SK-N-SH treated with all-trans-retinoic acid at 6 μM for 48 hours (cell line): ENCODE data around the gene E2F6.

Source experiments
- ARNTL ChIP-seq: fragments of 450-650 bp; formaldehyde crosslinking; IDR thresholded peaks from 2 replicates; pipeline ENCODE4 v1.5.0; 2020; ENCODE audit warnings: low read depth, mild to moderate bottlenecking, moderate library complexity, borderline replicate concordance
- ESRRG ChIP-seq: fragments of 250-450 bp; sonication (Bioruptor Pico); IDR thresholded peaks from 2 replicates; pipeline ENCODE4 v1.6.1; 2021; ENCODE audit warnings: mild to moderate bottlenecking
- RARB ChIP-seq: fragments of 250-450 bp; sonication (Bioruptor Pico); IDR thresholded peaks from 2 replicates; pipeline ENCODE4 v1.8.0; 2021; ENCODE audit warnings: mild to moderate bottlenecking, moderate library complexity
- SNAI2 ChIP-seq: fragments of 250-450 bp; sonication (Bioruptor Pico); IDR thresholded peaks from 2 replicates; pipeline ENCODE4 v1.5.0; 2020; ENCODE audit warnings: mild to moderate bottlenecking, moderate library complexity
- TCF4 ChIP-seq: fragments of 250-450 bp; sonication (Bioruptor Pico); IDR thresholded peaks from 2 replicates; pipeline ENCODE4 v1.8.0; 2021; ENCODE audit warnings: mild to moderate bottlenecking, moderate library complexity, borderline replicate concordance
- TOX ChIP-seq: fragments of 250-450 bp; sonication (Bioruptor Pico); IDR thresholded peaks from 2 replicates; pipeline ENCODE4 v1.8.0; 2021; ENCODE audit warnings: mild to moderate bottlenecking, moderate library complexity, borderline replicate concordance
- ZC3H10 ChIP-seq: fragments of 250-450 bp; sonication (Bioruptor Pico); IDR thresholded peaks from 2 replicates; pipeline ENCODE4 v1.5.1; 2021; ENCODE audit warnings: mild to moderate bottlenecking, moderate library complexity
- ZNF70 ChIP-seq: fragments of 450-650 bp; formaldehyde crosslinking; IDR thresholded peaks from 2 replicates; pipeline ENCODE4 v1.5.0; 2020; ENCODE audit warnings: mild to moderate bottlenecking, moderate library complexity
- TF ChIP-seq, protein P1 (sequence below): fragments of 250-450 bp; sonication (Bioruptor Pico); IDR thresholded peaks from 2 replicates; pipeline ENCODE4 v1.5.1; 2020; ENCODE audit warnings: low read depth, mild to moderate bottlenecking, moderate library complexity
- TF ChIP-seq, protein P2 (sequence below): fragments of 250-450 bp; sonication (Bioruptor Pico); IDR thresholded peaks from 2 replicates; pipeline ENCODE4 v1.5.0; 2020; ENCODE audit warnings: mild to moderate bottlenecking, moderate library complexity
- TF ChIP-seq, protein P3 (sequence below): fragments of 250-450 bp; sonication (Bioruptor Pico); IDR thresholded peaks from 2 replicates; pipeline ENCODE4 v1.8.0; 2020; ENCODE audit warnings: mild to moderate bottlenecking, moderate library complexity, borderline replicate concordance

DNA sequence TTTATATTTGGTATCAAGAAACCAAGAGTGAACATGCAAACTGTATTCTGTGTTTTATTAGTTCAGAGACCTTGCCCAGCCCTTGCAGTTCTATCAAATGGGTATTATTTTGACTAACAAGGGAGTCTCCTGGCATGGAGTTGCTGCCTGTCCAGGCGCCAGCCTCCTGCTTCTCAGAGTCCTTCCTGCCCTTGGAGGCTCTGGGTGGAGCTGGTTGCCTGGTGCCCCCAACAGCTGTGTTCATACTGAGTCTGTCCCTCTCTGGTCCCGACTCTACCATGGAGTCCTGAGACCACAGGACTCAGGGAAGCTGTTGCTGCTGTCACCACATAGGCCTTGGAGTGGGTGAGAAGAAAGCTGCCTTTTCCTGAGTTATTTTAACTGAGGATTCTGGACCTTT is 41.6 kb upstream of the E2F6 start:
- TF ChIP-seq, protein P1, sequence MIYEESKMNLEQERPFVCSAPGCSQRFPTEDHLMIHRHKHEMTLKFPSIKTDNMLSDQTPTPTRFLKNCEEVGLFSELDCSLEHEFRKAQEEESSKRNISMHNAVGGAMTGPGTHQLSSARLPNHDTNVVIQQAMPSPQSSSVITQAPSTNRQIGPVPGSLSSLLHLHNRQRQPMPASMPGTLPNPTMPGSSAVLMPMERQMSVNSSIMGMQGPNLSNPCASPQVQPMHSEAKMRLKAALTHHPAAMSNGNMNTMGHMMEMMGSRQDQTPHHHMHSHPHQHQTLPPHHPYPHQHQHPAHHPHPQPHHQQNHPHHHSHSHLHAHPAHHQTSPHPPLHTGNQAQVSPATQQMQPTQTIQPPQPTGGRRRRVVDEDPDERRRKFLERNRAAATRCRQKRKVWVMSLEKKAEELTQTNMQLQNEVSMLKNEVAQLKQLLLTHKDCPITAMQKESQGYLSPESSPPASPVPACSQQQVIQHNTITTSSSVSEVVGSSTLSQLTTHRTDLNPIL (CRISPR knock-in tag): no peak
- TF ChIP-seq TCF4 (CRISPR knock-in tag) (no peak), ESRRG (CRISPR knock-in tag) (no peak), RARB (CRISPR knock-in tag) (no peak), TOX (no peak), ZC3H10 (CRISPR knock-in tag) (no peak), ZNF70 (CRISPR knock-in tag) (no peak), SNAI2 (CRISPR knock-in tag) (no peak), ARNTL (CRISPR knock-in tag) (no peak)
- TF ChIP-seq, protein P2, sequence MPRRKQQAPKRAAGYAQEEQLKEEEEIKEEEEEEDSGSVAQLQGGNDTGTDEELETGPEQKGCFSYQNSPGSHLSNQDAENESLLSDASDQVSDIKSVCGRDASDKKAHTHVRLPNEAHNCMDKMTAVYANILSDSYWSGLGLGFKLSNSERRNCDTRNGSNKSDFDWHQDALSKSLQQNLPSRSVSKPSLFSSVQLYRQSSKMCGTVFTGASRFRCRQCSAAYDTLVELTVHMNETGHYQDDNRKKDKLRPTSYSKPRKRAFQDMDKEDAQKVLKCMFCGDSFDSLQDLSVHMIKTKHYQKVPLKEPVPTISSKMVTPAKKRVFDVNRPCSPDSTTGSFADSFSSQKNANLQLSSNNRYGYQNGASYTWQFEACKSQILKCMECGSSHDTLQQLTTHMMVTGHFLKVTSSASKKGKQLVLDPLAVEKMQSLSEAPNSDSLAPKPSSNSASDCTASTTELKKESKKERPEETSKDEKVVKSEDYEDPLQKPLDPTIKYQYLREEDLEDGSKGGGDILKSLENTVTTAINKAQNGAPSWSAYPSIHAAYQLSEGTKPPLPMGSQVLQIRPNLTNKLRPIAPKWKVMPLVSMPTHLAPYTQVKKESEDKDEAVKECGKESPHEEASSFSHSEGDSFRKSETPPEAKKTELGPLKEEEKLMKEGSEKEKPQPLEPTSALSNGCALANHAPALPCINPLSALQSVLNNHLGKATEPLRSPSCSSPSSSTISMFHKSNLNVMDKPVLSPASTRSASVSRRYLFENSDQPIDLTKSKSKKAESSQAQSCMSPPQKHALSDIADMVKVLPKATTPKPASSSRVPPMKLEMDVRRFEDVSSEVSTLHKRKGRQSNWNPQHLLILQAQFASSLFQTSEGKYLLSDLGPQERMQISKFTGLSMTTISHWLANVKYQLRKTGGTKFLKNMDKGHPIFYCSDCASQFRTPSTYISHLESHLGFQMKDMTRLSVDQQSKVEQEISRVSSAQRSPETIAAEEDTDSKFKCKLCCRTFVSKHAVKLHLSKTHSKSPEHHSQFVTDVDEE (CRISPR knock-in tag): no peak
- TF ChIP-seq, protein P3, sequence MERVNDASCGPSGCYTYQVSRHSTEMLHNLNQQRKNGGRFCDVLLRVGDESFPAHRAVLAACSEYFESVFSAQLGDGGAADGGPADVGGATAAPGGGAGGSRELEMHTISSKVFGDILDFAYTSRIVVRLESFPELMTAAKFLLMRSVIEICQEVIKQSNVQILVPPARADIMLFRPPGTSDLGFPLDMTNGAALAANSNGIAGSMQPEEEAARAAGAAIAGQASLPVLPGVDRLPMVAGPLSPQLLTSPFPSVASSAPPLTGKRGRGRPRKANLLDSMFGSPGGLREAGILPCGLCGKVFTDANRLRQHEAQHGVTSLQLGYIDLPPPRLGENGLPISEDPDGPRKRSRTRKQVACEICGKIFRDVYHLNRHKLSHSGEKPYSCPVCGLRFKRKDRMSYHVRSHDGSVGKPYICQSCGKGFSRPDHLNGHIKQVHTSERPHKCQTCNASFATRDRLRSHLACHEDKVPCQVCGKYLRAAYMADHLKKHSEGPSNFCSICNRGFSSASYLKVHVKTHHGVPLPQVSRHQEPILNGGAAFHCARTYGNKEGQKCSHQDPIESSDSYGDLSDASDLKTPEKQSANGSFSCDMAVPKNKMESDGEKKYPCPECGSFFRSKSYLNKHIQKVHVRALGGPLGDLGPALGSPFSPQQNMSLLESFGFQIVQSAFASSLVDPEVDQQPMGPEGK: no peak
